Thymus (tissue), 11 donors: Measurements from ENCODE around the gene NCBP3. TPM values are rescaled to one million over a fixed set of nuclear protein-coding genes. Genes with fewer than 3 reads are reported as not detected.

Experiments
- DNase-seq, 9 donors: peaks; one replicate each; pipeline ENCODE4 v3.0.0-alpha.2; 2013; ENCODE audit warnings: low spot score in 9 of 9, low read depth in 6 of 9, missing footprints in 1 of 9
- H3K27ac ChIP-seq, 2 donors: one replicate each; pipeline ENCODE4 v1.5.1; 2013; ENCODE audit warnings: control low read depth in 1 of 2, low read depth in 1 of 2, low read length in 1 of 2, mild to moderate bottlenecking in 1 of 2, moderate library complexity in 1 of 2
- H3K27me3 ChIP-seq, 2 donors: one replicate each; pipeline ENCODE4 v1.5.1; 2013; ENCODE audit warnings: low read length in 1 of 2; ENCODE audit not compliant: control insufficient read depth in 2 of 2, insufficient read depth in 1 of 2
- H3K36me3 ChIP-seq, 2 donors: one replicate each; pipeline ENCODE4 v1.5.1; 2013; ENCODE audit warnings: low read length in 1 of 2, mild to moderate bottlenecking in 1 of 2, moderate library complexity in 1 of 2; ENCODE audit not compliant: control insufficient read depth in 2 of 2, insufficient read depth in 2 of 2
- H3K4me1 ChIP-seq, 2 donors: one replicate each; pipeline ENCODE4 v1.5.1; 2013; ENCODE audit warnings: low read length in 2 of 2; ENCODE audit not compliant: control insufficient read depth in 2 of 2, insufficient read depth in 2 of 2
- H3K4me3 ChIP-seq, 2 donors: one replicate each; pipeline ENCODE4 v1.5.1; 2013; ENCODE audit warnings: low read length in 2 of 2, control low read depth in 1 of 2, mild to moderate bottlenecking in 1 of 2
- H3K9me3 ChIP-seq, 2 donors: one replicate each; pipeline ENCODE4 v1.5.1; 2013; ENCODE audit warnings: low read length in 1 of 2, mild to moderate bottlenecking in 1 of 2; ENCODE audit not compliant: control insufficient read depth in 2 of 2, insufficient read depth in 1 of 2
- WGBS: extraction: QIAGEN DNeasy Blood & Tissue Kit; methylation state at CpG from one replicate; pipeline ENCODE4 v1.1.7; 2013; 5-methylcytosine and 5-hydroxymethylcytosine counted together
- polyA plus RNA-seq: library from polyadenylated mRNA; stranded (reverse); fragments of 200-250 nt; gene quantifications from one replicate; pipeline ENCODE4 v1.2.3, GENCODE V29; 2013
- total RNA-seq: library from RNA; stranded (reverse); fragments of 120-200 nt; gene quantifications from one replicate; pipeline ENCODE4 v1.2.4, GENCODE V29; 2013
- donor health status: healthy.

Gene NCBP3
- total and polyA plus RNA-seq, 2 donors: 26.7 to 46.1 TPM

GRCh38 chr17:3765981-3766380 is 80.1 kb downstream of the NCBP3 start:
- Histone ChIP-seq H3K4me3 (no peak overlapping the region), H3K4me1 (peaks cover 44 to 85% of the 10 kb centered on the region in 2 donors), H3K36me3 (peaks cover 0 to 3% of the 10 kb centered on the region in 2 donors), H3K27me3 (no peaks in the 10 kb centered on the region), H3K9me3 (peaks cover 0 to 18% of the 10 kb centered on the region in 2 donors), H3K27ac (peak overlapping the region; percentile 96 to 98)
- DNase-seq: no peak
- 93% methylated on average over 9 of the region's 9 CpGs for WGBS

GRCh38 chr17:3763777-3764170 is 82.3 kb downstream of the NCBP3 start:
- no peak for DNase-seq
- H3K27ac ChIP-seq: peak overlapping the region; percentile 36 to 59
- H3K4me3 ChIP-seq: no peak overlapping the region
- peaks cover 32 to 68% of the 10 kb centered on the region in 2 donors for H3K4me1 ChIP-seq
- peaks cover 0 to 15% of the 10 kb centered on the region in 2 donors for H3K36me3 ChIP-seq
- no peaks in the 10 kb centered on the region for H3K27me3 ChIP-seq
- peaks cover 0 to 28% of the 10 kb centered on the region in 2 donors for H3K9me3 ChIP-seq
- 96% methylated on average over 3 of the region's 3 CpGs for WGBS

GRCh38 chr17:3762922-3763776 is 82.9 kb downstream of the NCBP3 start:
- DNase-seq: peak in 1 of 9 donors; percentile 47
- WGBS: 93% methylated on average over 14 of the region's 14 CpGs
- H3K27ac ChIP-seq: peak overlapping the region in 1 of 2 donors; percentile 59

GRCh38 chr17:3761918-3762380 is 84.1 kb downstream of the NCBP3 start:
- DNase-seq: no peak
- WGBS: 92% methylated on average over 16 of the region's 16 CpGs
- Histone ChIP-seq H3K4me1 (peaks cover 19 to 58% of the 10 kb centered on the region in 2 donors), H3K4me3 (no peak overlapping the region), H3K27ac (no peak overlapping the region), H3K27me3 (no peaks in the 10 kb centered on the region), H3K9me3 (peaks cover 0 to 19% of the 10 kb centered on the region in 2 donors), H3K36me3 (peaks cover 0 to 15% of the 10 kb centered on the region in 2 donors)

More at GRCh38 chr17:3762922-3763776, 82.9 kb downstream of the NCBP3 start:
- H3K4me3 ChIP-seq: no peak overlapping the region
- peaks cover 0 to 28% of the 10 kb centered on the region in 2 donors for H3K9me3 ChIP-seq
- H3K27me3 ChIP-seq: no peaks in the 10 kb centered on the region
- peaks cover 26 to 62% of the 10 kb centered on the region in 2 donors for H3K4me1 ChIP-seq
- peaks cover 0 to 15% of the 10 kb centered on the region in 2 donors for H3K36me3 ChIP-seq

- Histone ChIP-seq H3K9me3 (peaks cover 0 to 17% of the 10 kb centered on the region in 2 donors), H3K4me1 (peaks cover 19 to 56% of the 10 kb centered on the region in 2 donors), H3K27ac (no peak overlapping the region), H3K36me3 (peaks cover 0 to 15% of the 10 kb centered on the region in 2 donors), H3K4me3 (no peak overlapping the region), H3K27me3 (no peaks in the 10 kb centered on the region)
- 96% methylated on average over 23 of the region's 23 CpGs for WGBS
- no peak for DNase-seq
Measured at GRCh38 chr17:3761036-3761917, 84.8 kb downstream of the NCBP3 start.

GRCh38 chr17:3759597-3760216 is 86.3 kb downstream of the NCBP3 start:
- H3K27ac ChIP-seq: no peak overlapping the region
- peaks cover 0 to 21% of the 10 kb centered on the region in 2 donors for H3K9me3 ChIP-seq
- H3K4me3 ChIP-seq: no peak overlapping the region
- peaks cover 14 to 56% of the 10 kb centered on the region in 2 donors for H3K4me1 ChIP-seq
- peaks cover 0 to 15% of the 10 kb centered on the region in 2 donors for H3K36me3 ChIP-seq
- 97% methylated on average over 6 of the region's 6 CpGs for WGBS
- no peak for DNase-seq
- H3K27me3 ChIP-seq: no peaks in the 10 kb centered on the region

GRCh38 chr17:3755335-3756030 is 90.6 kb downstream of the NCBP3 start:
- Histone ChIP-seq H3K36me3 (peaks cover 0 to 7% of the 10 kb centered on the region in 2 donors), H3K4me3 (peak overlapping the region; percentile 31 to 34), H3K27ac (peak overlapping the region; percentile 71 to 94), H3K4me1 (peaks cover 21 to 70% of the 10 kb centered on the region in 2 donors), H3K9me3 (peaks cover 0 to 26% of the 10 kb centered on the region in 2 donors), H3K27me3 (no peaks in the 10 kb centered on the region)
- no peak for DNase-seq
- 86% methylated on average over 20 of the region's 20 CpGs for WGBS
